Calu3 (cell line): ENCODE results near the gene VEGFB. TPM values are rescaled to one million over a fixed set of nuclear protein-coding genes. Genes with fewer than 3 reads are reported as not detected.

Experiments used
- BruUV-seq: library from RNA; stranded (reverse); fragments of 400-500 nt; replicated peaks from 2 replicates; lab custom pipeline; 2021; lab: Mats Ljungman, UMichigan
- CTCF ChIA-PET: fragments of 300-600 bp; sonication (Branson Sonifier 250); formaldehyde crosslinking; loops from one replicate; lab custom pipeline; 2022; ENCODE audit warnings: antibody characterized with exemption; lab: Charles Lee
- DNase-seq: peaks from one replicate; pipeline ENCODE4 v3.0.0; 2022
- H3K27ac Mint-ChIP-seq: one replicate; pipeline ENCODE4 v1.8.0; 2022; ENCODE audit warnings: mixed read lengths; ENCODE audit not compliant: unreplicated experiment
- H3K27me3 Mint-ChIP-seq: one replicate; pipeline ENCODE4 v1.8.0; 2022; ENCODE audit warnings: mixed read lengths; ENCODE audit not compliant: unreplicated experiment
- H3K36me3 Mint-ChIP-seq: one replicate; pipeline ENCODE4 v1.8.0; 2022; ENCODE audit warnings: mild to moderate bottlenecking, moderate library complexity, mixed read lengths; ENCODE audit not compliant: insufficient read depth, unreplicated experiment
- H3K4me1 Mint-ChIP-seq: one replicate; pipeline ENCODE4 v1.8.0; 2022; ENCODE audit warnings: mild to moderate bottlenecking, low read depth, mixed read lengths; ENCODE audit not compliant: unreplicated experiment
- H3K4me3 Mint-ChIP-seq: one replicate; pipeline ENCODE4 v1.8.0; 2022; ENCODE audit warnings: mild to moderate bottlenecking, low read depth, moderate library complexity, mixed read lengths; ENCODE audit not compliant: unreplicated experiment
- H3K9me3 Mint-ChIP-seq: one replicate; pipeline ENCODE4 v1.8.0; 2022; ENCODE audit warnings: low read depth, mixed read lengths; ENCODE audit not compliant: unreplicated experiment
- CTCF ChIP-seq: fragments of 200-600 bp; IDR thresholded peaks from one replicate; pipeline ENCODE4 v1.8.0; 2022; ENCODE audit warnings: antibody characterized with exemption; ENCODE audit not compliant: unreplicated experiment
- intact Hi-C: fragments of 100-400 bp; cut with micrococcal nuclease; formaldehyde crosslinking; loops from one replicate; pipeline ENCODE4 v1.10.0; 2022; ENCODE audit not compliant: unreplicated experiment
- total RNA-seq: library from RNA; stranded (reverse); gene quantifications from 2 replicates; pipeline ENCODE4 v1.2.3, GENCODE V29; 2022

VEGFB gene
- total RNA-seq, 1 experiment from 2014 or later, result 91.5 TPM

GRCh38 chr11:64240435-64241240, 6.3 kb downstream of the VEGFB start, which contains the start of gene FKBP2:
Gene FKBP2, plus strand, starts transcription at chr11:64241095. Its CDS starts 1,293 bp downstream, at chr11:64242388.
- H3K36me3 Mint-ChIP-seq, result peaks cover 95% of the 10 kb centered on the region
- H3K4me1 Mint-ChIP-seq, result peaks cover 42% of the 10 kb centered on the region
- intact Hi-C loops, result loop anchor here (10.0 kb wide), 1 partner anchor 64 kb away; the partner anchor contains the start of genes CATSPERZ and ESRRA
- H3K4me3 Mint-ChIP-seq, result peak within 1 kb of the TSS; percentile 96
- no peak for TF ChIP-seq CTCF
- peak within 1 kb of the TSS; percentile 89 for H3K27ac Mint-ChIP-seq
- BruUV-seq, result TSS peak; percentile 28
- DNase-seq, result peak; percentile 98
- no peaks in the 10 kb centered on the region for H3K27me3 Mint-ChIP-seq
- CTCF ChIA-PET, result interaction anchor here (1.1 kb wide), 2 partner anchors 11 to 28 kb away, joined by 3 to 8 read pairs; partner anchors contain the start of gene PLCB3
- no peaks in the 10 kb centered on the region for H3K9me3 Mint-ChIP-seq

GRCh38 chr11:64241241-64241490, 6.8 kb downstream of the VEGFB start:
- no peaks in the 10 kb centered on the region for H3K27me3 Mint-ChIP-seq
- peaks cover 95% of the 10 kb centered on the region for H3K36me3 Mint-ChIP-seq
- peaks cover 42% of the 10 kb centered on the region for H3K4me1 Mint-ChIP-seq
- H3K4me3 Mint-ChIP-seq, result peak overlapping the region; percentile 96
- intact Hi-C loops, result loop anchor here (10.0 kb wide), 1 partner anchor 64 kb away; the partner anchor contains the start of genes CATSPERZ and ESRRA
- H3K9me3 Mint-ChIP-seq, result no peaks in the 10 kb centered on the region
- DNase-seq, result no peak
- no peak for TF ChIP-seq CTCF
- CTCF ChIA-PET, result interaction anchor here (1.1 kb wide), 2 partner anchors 11 to 28 kb away, joined by 3 to 8 read pairs; partner anchors contain the start of gene PLCB3
- BruUV-seq, result no TSS peak
- H3K27ac Mint-ChIP-seq, result peak overlapping the region; percentile 89

GRCh38 chr11:64241491-64242374, 7.3 kb downstream of the VEGFB start:
- peaks cover 39% of the 10 kb centered on the region for H3K4me1 Mint-ChIP-seq
- intact Hi-C loops, result loop anchor here (10.0 kb wide), 1 partner anchor 63 kb away; the partner anchor contains the start of genes CATSPERZ and ESRRA
- peak; percentile 12 for TF ChIP-seq CTCF
- no TSS peak for BruUV-seq
- peak overlapping the region; percentile 89 for H3K27ac Mint-ChIP-seq
- H3K27me3 Mint-ChIP-seq, result no peaks in the 10 kb centered on the region
- no peaks in the 10 kb centered on the region for H3K9me3 Mint-ChIP-seq
- peak; percentile 100 for DNase-seq
- peaks cover 95% of the 10 kb centered on the region for H3K36me3 Mint-ChIP-seq
- CTCF ChIA-PET, result interaction anchor here (1.1 kb wide), 2 partner anchors 10 to 27 kb away, joined by 3 to 8 read pairs; partner anchors contain the start of gene PLCB3
- H3K4me3 Mint-ChIP-seq, result peak overlapping the region; percentile 96

- H3K36me3 Mint-ChIP-seq, result peaks cover 95% of the 10 kb centered on the region
- intact Hi-C loops, result loop anchor here (10.0 kb wide), 1 partner anchor 61 kb away; the partner anchor contains the start of genes CATSPERZ and ESRRA
- BruUV-seq, result TSS peak; percentile 4
- H3K27ac Mint-ChIP-seq, result peak overlapping the region; percentile 83
- no peak for TF ChIP-seq CTCF
- peak overlapping the region; percentile 96 for H3K4me3 Mint-ChIP-seq
- CTCF ChIA-PET, result interaction anchor here (0.5 to 1.0 kb wide), 2 partner anchors 39 to 68 kb away, joined by 3 read pairs; no protein-coding TSS in a partner anchor
- peaks cover 37% of the 10 kb centered on the region for H3K4me1 Mint-ChIP-seq
- DNase-seq, result no peak
- no peaks in the 10 kb centered on the region for H3K27me3 Mint-ChIP-seq
- H3K9me3 Mint-ChIP-seq, result no peaks in the 10 kb centered on the region
Measured at GRCh38 chr11:64243236-64243854, 9.0 kb downstream of the VEGFB start.
